HEK293 (cell line): Measurements from ENCODE around the gene SP3.
A peak's percentile ranks its signal among the peaks of the same experiment; 100 is the strongest.

Experiments
- CTCF ChIA-PET: fragments of 350-600 bp; formaldehyde crosslinking; extraction: SDS; loops from one replicate; lab custom pipeline; 2021; ENCODE audit warnings: antibody characterized with exemption; lab: Yijun Ruan, JAX
- POLR2A ChIA-PET: fragments of 300-600 bp; formaldehyde crosslinking; extraction: SDS; loops from one replicate; lab custom pipeline; 2020; ENCODE audit warnings: antibody characterized with exemption, inconsistent platforms; lab: Yijun Ruan, JAX
- H3K27ac ChIP-seq: fragments of 200-500 bp; sonication (Bioruptor generic); 2 replicates; pipeline ENCODE4 v1.5.1; 2014; ENCODE audit warnings: low read depth, low read length, control low read depth, inconsistent platforms; ENCODE audit errors: extremely low read depth
- H3K36me3 ChIP-seq, 2 experiments: fragments of 200-500 bp in 1 of 2; sonication (Bioruptor generic) in 1 of 2; 1 replicate in 1 of 2; 2 replicates in 1 of 2; pipeline ENCODE4 v1.5.1; 2014 to 2017; ENCODE audit warnings: inconsistent platforms in 2 of 2, low read length in 2 of 2; ENCODE audit not compliant: control insufficient read depth in 2 of 2, insufficient read depth in 1 of 2
- H3K4me1 ChIP-seq: fragments of 200-500 bp; sonication (Bioruptor generic); 2 replicates; pipeline ENCODE4 v1.5.1; 2014; ENCODE audit warnings: mild to moderate bottlenecking, low read length, inconsistent platforms; ENCODE audit not compliant: control insufficient read depth, insufficient read depth
- H3K4me3 ChIP-seq: 2 replicates; pipeline ENCODE4 v1.5.1; 2011; ENCODE audit warnings: low read depth, mild to moderate bottlenecking, control low read depth, low read length, moderate library complexity
- H3K9me3 ChIP-seq: fragments of 200-500 bp; sonication (Bioruptor generic); 2 replicates; pipeline ENCODE4 v1.5.1; 2014; ENCODE audit warnings: low read depth, low read length, inconsistent platforms; ENCODE audit not compliant: control insufficient read depth, insufficient read depth
- BCL11B ChIP-seq: fragments of 450-650 bp; formaldehyde crosslinking; IDR thresholded peaks from 2 replicates; pipeline ENCODE4 v1.5.1; 2016; ENCODE audit warnings: low read depth, missing biosample characterization, missing genetic modification characterization
- EGR2 ChIP-seq: fragments of 450-650 bp; formaldehyde crosslinking; IDR thresholded peaks from 2 replicates; pipeline ENCODE4 v1.5.1; 2016; ENCODE audit warnings: low read depth, missing biosample characterization, missing genetic modification characterization
- HOXD13 ChIP-seq: sonication (generic); formaldehyde crosslinking; IDR thresholded peaks from 2 replicates; pipeline ENCODE4 v1.8.0; 2022; ENCODE audit warnings: missing genetic modification reagents, borderline replicate concordance
- OSR2 ChIP-seq: fragments of 450-650 bp; formaldehyde crosslinking; IDR thresholded peaks from 2 replicates; pipeline ENCODE4 v1.5.1; 2016; ENCODE audit warnings: missing biosample characterization, missing genetic modification characterization
- OVOL3 ChIP-seq: fragments of 450-650 bp; formaldehyde crosslinking; IDR thresholded peaks from 2 replicates; pipeline ENCODE4 v1.5.1; 2016; ENCODE audit warnings: missing biosample characterization, missing genetic modification characterization
- PRDM1 ChIP-seq: fragments of 450-650 bp; formaldehyde crosslinking; IDR thresholded peaks from 2 replicates; pipeline ENCODE4; 2016; ENCODE audit warnings: missing biosample characterization, missing genetic modification characterization
- REPIN1 ChIP-seq: fragments of 450-650 bp; formaldehyde crosslinking; IDR thresholded peaks from 2 replicates; pipeline ENCODE4 v1.5.1; 2017; ENCODE audit warnings: missing biosample characterization, missing genetic modification characterization, low read depth
- REST ChIP-seq: fragments of 450-650 bp; formaldehyde crosslinking; IDR thresholded peaks from 2 replicates; pipeline ENCODE4 v1.5.1; 2016; ENCODE audit warnings: missing biosample characterization, missing genetic modification characterization
- SCRT2 ChIP-seq: fragments of 450-650 bp; formaldehyde crosslinking; IDR thresholded peaks from 2 replicates; pipeline ENCODE4 v1.5.1; 2016; ENCODE audit warnings: missing biosample characterization, missing genetic modification characterization
- SP3 ChIP-seq: fragments of 450-650 bp; formaldehyde crosslinking; IDR thresholded peaks from 2 replicates; pipeline ENCODE4 v1.5.1; 2016; ENCODE audit warnings: missing biosample characterization, missing genetic modification characterization
- WT1 ChIP-seq: fragments of 450-650 bp; formaldehyde crosslinking; IDR thresholded peaks from 2 replicates; pipeline ENCODE4 v1.5.1; 2016; ENCODE audit warnings: missing biosample characterization, missing genetic modification characterization
- YY1 ChIP-seq: fragments of 450-650 bp; formaldehyde crosslinking; IDR thresholded peaks from 2 replicates; pipeline ENCODE4 v1.5.1; 2018; ENCODE audit warnings: missing biosample characterization, missing genetic modification characterization
- ZBTB21 ChIP-seq: fragments of 450-650 bp; formaldehyde crosslinking; IDR thresholded peaks from 2 replicates; pipeline ENCODE4 v1.5.1; 2017; ENCODE audit warnings: missing biosample characterization, missing genetic modification characterization
- ZNF114 ChIP-seq: fragments of 450-650 bp; formaldehyde crosslinking; IDR thresholded peaks from 2 replicates; pipeline ENCODE4 v1.5.0; 2017; ENCODE audit warnings: missing biosample characterization, missing genetic modification characterization
- ZNF140 ChIP-seq: fragments of 450-650 bp; formaldehyde crosslinking; IDR thresholded peaks from 2 replicates; pipeline ENCODE4 v1.5.1; 2016; ENCODE audit warnings: missing biosample characterization, missing genetic modification characterization
- ZNF280D ChIP-seq: fragments of 450-650 bp; formaldehyde crosslinking; IDR thresholded peaks from 2 replicates; pipeline ENCODE4 v1.5.1; 2016; ENCODE audit warnings: missing biosample characterization, missing genetic modification characterization
- ZNF530 ChIP-seq: fragments of 450-650 bp; formaldehyde crosslinking; IDR thresholded peaks from 2 replicates; pipeline ENCODE4 v1.5.1; 2016; ENCODE audit warnings: low read depth, missing biosample characterization, missing genetic modification characterization
- ZNF621 ChIP-seq: fragments of 450-650 bp; formaldehyde crosslinking; IDR thresholded peaks from 2 replicates; pipeline ENCODE4 v1.5.1; 2017; ENCODE audit warnings: missing biosample characterization, missing genetic modification characterization
- ZNF645 ChIP-seq: fragments of 450-650 bp; formaldehyde crosslinking; IDR thresholded peaks from 2 replicates; pipeline ENCODE4; 2016; ENCODE audit warnings: missing biosample characterization, missing genetic modification characterization
- ZNF747 ChIP-seq: fragments of 450-650 bp; formaldehyde crosslinking; IDR thresholded peaks from 2 replicates; pipeline ENCODE4 v1.5.1; 2016; ENCODE audit warnings: missing biosample characterization, missing genetic modification characterization
- ZNF785 ChIP-seq: fragments of 450-650 bp; formaldehyde crosslinking; IDR thresholded peaks from 2 replicates; pipeline ENCODE4 v1.5.1; 2016; ENCODE audit warnings: missing biosample characterization, missing genetic modification characterization
- ZSCAN16 ChIP-seq: fragments of 450-650 bp; formaldehyde crosslinking; IDR thresholded peaks from 2 replicates; pipeline ENCODE4 v1.5.1; 2016; ENCODE audit warnings: missing biosample characterization, missing genetic modification characterization
- ZSCAN5A ChIP-seq: fragments of 450-650 bp; formaldehyde crosslinking; IDR thresholded peaks from 2 replicates; pipeline ENCODE4 v1.5.1; 2016; ENCODE audit warnings: missing biosample characterization, missing genetic modification characterization
- ZXDB ChIP-seq: fragments of 450-650 bp; formaldehyde crosslinking; IDR thresholded peaks from 2 replicates; pipeline ENCODE4 v1.5.1; 2016; ENCODE audit warnings: missing biosample characterization, missing genetic modification characterization

The SP3 gene

GRCh38 chr2:173952267-173953046, 12.7 kb downstream of the SP3 start (continued):
- TF ChIP-seq ZNF645 (no peak), ZBTB21 (tag by site-specific recombination) (no peak), PRDM1 (tag by site-specific recombination) (no peak), REST (no peak)
- TF ChIP-seq, all 188 proteins: peak for 3

GRCh38 chr2:173948842-173949241, 16.3 kb downstream of the SP3 start:
- TF ChIP-seq SCRT2: 0 out of 2 replicates have a peak, but pooled peaks have one; percentile 15
- no peak for TF ChIP-seq BCL11B
- CTCF ChIA-PET: interaction anchor here (0.6 kb wide), 1 partner anchor 300 kb away, joined by 3 read pairs; no protein-coding TSS in a partner anchor
- POLR2A ChIA-PET: no interaction called here

GRCh38 chr2:173948198-173948597, 17.0 kb downstream of the SP3 start:
- ChIA-PET CTCF (interaction anchor here (0.7 kb wide), 1 partner anchor 64 kb away, joined by 3 read pairs; no protein-coding TSS in a partner anchor), POLR2A (no interaction called here)
- Histone ChIP-seq H3K36me3 (peaks cover 5 to 9% of the 10 kb centered on the region in 2 experiments), H3K9me3 (no peaks in the 10 kb centered on the region), H3K4me1 (no peaks in the 10 kb centered on the region), H3K27ac (no peak overlapping the region), H3K4me3 (no peak overlapping the region)
- no peak for TF ChIP-seq OSR2 (tag by site-specific recombination)
- no peak for TF ChIP-seq ZNF280D (tag by site-specific recombination)
- TF ChIP-seq ZXDB: no peak
- no peak for TF ChIP-seq ZNF114
- TF ChIP-seq OVOL3 (tag by site-specific recombination): no peak
- no peak for TF ChIP-seq REPIN1 (tag by site-specific recombination)
- no peak for TF ChIP-seq ZSCAN16
- TF ChIP-seq EGR2 (tag by site-specific recombination): no peak
- TF ChIP-seq WT1 (tag by site-specific recombination): no peak
- no peak for TF ChIP-seq ZNF530
- no peak for TF ChIP-seq ZNF621 (tag by site-specific recombination)
- TF ChIP-seq PRDM1 (tag by site-specific recombination): no peak
- TF ChIP-seq ZNF747 (tag by site-specific recombination): no peak
- no peak for TF ChIP-seq ZSCAN5A
- no peak for TF ChIP-seq YY1 (tag by site-specific recombination)
- TF ChIP-seq HOXD13 (CRISPR knock-in tag): no peak
- no peak for TF ChIP-seq ZNF140
- TF ChIP-seq ZNF785: no peak
- no peak for TF ChIP-seq SP3 (tag by site-specific recombination)

More at GRCh38 chr2:173948842-173949241, 16.3 kb downstream of the SP3 start:
- Histone ChIP-seq H3K27ac (no peak overlapping the region), H3K36me3 (peaks cover 11 to 13% of the 10 kb centered on the region in 2 experiments), H3K4me3 (no peak overlapping the region), H3K9me3 (no peaks in the 10 kb centered on the region), H3K4me1 (no peaks in the 10 kb centered on the region)
